GM18861 (cell line): ENCODE measurements around the gene SLC4A2.
A peak's percentile ranks its signal among the peaks of the same experiment; 100 is the strongest.
"Not testable (repeated sequence)": the region's sequence is repeated elsewhere in the genome, so short reads cannot be mapped to it uniquely, and the experiment has no call there.

Source experiments
- ATAC-seq: cut with Tn5 transposase; IDR thresholded peaks from one replicate; pipeline ENCODE4 v1.9.1; 2021; ENCODE audit not compliant: unreplicated experiment

Gene SLC4A2

GRCh38 chr7:151040616-151041375 is 18.6 kb upstream of the SLC4A2 start:
- ATAC-seq = no peak

- ATAC-seq = not testable (repeated sequence)
Measured at GRCh38 chr7:151043449-151043848, 15.9 kb upstream of the SLC4A2 start.

GRCh38 chr7:151043959-151044358 is 15.4 kb upstream of the SLC4A2 start:
- no peak for ATAC-seq

DNA sequence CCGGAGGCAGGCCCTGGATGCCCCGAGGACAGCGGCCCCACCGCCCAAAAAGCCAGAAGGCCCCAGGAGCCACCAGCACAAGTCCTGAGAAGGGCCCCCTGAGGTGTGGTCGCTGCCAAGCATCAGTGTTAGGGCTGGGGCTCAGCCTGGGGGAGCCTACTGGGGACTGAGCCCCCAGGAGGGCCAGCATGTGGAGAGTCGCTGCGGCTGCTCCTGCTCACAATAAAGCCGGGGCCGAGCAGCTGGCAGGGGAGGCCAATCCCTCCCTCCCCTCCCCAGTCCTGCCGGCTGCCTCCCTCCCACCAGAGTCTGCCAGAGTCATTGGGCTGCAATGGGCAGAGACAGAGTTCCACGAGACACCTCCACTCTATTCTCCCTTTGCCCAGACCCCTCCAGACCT is 14.1 kb upstream of the SLC4A2 start:
- ATAC-seq = no peak

DNA sequence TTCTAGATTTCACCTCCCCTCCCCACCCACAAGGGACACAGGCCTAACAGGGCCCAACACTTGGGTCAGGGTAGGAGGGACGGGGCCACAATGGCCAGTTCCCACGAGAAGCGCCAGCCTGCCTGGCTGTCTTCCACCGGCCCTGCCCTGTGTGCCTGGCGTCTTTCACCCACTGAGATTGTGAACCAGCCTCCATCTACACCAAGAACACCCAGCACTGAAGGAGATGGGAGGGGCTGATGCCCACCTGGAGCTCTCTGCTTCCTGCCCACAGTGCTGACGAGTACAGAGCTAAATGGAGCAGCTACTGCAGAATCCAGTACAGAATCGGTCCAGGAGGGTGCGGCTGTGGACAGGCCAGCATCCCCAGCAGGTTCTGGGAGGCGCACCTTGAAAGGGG is 13.4 kb upstream of the SLC4A2 start:
- ATAC-seq = no peak

- no peak for ATAC-seq
Measured at GRCh38 chr7:151046603-151047573, 12.5 kb upstream of the SLC4A2 start.

DNA sequence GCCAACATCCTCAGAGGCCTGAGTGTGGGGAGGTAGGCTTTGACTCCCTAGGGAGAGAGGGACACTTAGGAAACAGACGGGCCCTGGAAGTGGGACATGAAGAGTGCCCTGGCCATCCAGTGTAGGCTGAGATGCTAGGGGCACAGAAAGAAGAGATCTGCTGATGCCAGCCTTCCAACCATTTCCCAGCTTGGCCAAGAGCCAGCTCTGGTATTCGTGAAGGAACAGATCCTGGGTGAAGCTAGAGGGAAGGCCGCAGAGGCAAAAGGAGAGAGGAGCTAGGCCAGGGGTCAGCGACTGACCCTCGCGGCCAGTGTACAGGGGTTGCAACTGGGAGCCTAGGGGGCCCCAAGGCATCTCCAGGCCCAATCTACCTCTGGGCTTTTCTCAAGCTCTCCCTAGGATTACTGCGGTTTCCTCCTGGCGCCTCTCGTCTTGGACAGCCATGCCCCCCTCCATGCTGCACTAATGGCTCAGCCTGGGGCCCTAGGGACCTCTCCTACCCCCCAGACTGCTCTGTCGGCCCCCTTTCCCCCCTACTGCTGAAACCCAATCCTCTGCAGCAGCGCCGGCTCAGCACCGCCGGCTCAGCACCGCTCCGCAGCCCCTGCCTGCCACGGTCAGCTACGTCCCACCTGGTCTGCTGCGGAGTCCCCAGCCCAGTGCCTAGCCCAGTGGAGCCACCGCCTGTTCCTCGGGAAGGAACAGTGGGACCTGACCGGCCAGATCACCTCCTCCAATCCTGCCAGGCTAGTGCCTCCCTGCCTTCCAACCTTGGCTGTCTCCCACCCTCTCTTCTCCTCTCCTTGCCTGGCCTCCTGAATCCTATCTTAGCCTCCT is 11.2 kb upstream of the SLC4A2 start, which contains the start of gene ASIC3:
Gene ASIC3 (plus strand): TSS at position 556 of the 840 bp plus-strand sequence. CDS start 355 bp downstream, outside the sequence.
- no peak for ATAC-seq

- no peak for ATAC-seq
Measured at GRCh38 chr7:151048911-151049463, 10.4 kb upstream of the SLC4A2 start.

DNA sequence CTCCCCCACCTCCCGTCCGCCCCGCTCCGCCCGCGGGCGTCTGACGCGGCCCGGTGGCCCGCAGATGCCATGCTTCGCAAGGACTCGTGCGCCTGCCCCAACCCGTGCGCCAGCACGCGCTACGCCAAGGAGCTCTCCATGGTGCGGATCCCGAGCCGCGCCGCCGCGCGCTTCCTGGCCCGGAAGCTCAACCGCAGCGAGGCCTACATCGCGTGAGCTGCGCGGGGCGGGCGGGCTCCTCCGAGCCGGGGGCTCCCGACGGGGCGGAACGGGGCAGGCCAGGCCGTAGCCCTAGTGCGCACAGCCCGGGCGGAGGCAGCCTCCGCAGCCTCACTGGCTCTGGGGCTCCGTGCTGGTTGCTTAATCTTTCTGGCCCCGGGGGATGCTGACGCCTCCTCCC is 8.3 kb upstream of the SLC4A2 start:
- no peak for ATAC-seq

- ATAC-seq = no peak
Measured at GRCh38 chr7:151053096-151053495, 6.3 kb upstream of the SLC4A2 start.

DNA sequence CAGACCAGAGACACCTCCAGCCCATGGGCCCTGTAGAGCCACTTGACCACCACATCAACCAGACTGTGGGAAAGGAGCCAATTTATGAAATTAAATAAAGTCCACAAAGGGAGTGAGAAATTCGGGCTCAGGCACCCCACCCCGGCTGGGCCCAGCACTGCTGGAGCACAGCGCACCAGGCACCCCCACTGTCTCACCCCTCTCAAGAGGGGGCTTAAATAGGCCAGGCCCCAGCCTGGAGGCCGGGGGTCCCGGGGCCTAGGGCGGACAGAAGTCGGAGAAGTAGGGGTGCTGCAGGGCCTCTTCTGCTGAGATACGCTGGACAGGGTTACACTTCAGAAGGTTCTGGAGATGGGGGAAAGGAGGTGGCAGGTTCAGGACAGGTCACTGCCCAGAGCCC is 5.6 kb upstream of the SLC4A2 start:
- ATAC-seq = no peak

DNA sequence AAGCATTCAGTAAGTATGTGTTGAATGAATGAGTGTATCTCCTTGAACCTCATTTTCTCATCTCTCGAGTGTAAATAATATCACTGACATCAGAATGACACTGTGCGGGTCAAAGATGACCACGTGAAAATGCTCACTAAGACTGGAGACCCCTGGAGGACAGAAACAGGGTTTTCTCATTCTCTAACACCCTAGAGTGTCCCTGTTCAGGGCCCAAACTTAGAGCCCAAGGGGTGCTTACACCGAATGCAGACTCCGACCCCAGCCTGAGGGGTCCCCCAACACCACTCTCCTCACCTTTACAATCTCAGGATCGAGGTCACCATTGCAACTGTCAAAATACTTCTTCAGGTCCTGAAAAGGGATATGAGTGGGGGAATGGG is 3.1 kb upstream of the SLC4A2 start:
- ATAC-seq = no peak

DNA sequence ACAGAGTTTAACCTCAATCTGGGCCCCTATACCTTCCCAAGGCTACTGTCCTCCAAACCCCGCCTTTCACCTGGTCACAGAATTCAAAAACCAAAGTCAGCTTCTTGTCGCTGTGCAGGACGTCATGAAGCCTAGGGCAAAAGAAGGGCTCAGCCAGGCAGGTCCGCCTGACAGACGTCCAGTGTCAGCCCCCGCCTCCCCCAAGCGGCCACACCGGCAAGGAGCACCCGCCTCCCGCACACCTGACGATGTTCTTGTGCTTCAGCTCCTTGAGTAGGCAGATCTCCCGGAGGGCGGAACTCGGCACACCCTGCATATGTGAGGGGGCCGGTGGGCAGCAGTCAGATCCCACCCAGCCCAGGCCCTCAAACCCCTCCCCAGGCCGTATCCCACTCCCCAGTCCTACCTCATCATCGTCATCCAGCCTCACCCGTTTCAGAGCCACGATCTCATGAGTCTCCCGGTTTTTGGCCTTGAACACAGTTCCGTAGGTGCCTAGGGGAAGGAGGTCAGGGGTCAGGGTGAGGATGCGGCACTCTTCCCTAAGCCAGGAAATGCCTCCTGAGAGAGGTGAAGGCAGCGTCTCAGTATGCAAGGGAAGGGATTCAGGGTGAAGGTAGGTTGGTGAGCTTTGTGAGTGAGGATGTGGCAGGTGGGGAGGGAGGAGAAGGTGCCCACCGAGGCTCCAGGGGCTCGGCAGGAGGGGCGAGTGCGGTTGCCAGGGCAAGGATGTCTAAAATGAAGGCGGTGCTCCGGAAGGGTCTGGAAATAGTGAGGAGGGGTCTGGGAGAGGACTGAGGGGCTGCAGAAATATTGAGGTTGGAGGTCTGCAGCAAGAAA is 2.5 kb upstream of the SLC4A2 start:
- no peak for ATAC-seq

DNA sequence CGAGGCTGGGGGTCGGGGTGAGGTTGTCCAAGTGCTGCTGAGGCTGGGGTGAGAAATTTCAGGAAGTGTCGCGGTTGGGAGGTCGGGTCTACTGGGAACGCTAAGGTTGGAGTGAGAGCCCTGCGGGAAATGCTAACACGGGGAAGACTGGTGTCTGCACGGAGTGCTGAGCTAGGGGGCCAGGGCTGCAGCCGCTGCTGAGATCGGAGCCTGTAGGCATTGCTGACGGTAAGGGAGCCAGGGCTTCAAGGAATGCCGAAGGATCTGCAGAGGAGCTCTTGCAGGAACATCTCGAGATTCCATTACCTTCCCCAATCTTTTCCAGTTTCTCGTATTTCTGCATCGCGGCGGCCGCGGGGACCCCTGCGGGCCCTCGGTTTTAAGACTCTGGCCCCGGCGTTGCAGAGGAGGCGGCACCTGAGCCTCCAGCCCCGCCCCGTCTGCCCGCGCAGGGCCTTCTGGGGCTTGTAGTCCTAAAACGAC is 1.8 kb upstream of the SLC4A2 start, which contains the start of gene CDK5:
Gene CDK5 (minus strand): TSS at position 392 of the 483 bp plus-strand sequence. CDS start 49 bp downstream, at position 343.
- peak; percentile 2 for ATAC-seq

DNA sequence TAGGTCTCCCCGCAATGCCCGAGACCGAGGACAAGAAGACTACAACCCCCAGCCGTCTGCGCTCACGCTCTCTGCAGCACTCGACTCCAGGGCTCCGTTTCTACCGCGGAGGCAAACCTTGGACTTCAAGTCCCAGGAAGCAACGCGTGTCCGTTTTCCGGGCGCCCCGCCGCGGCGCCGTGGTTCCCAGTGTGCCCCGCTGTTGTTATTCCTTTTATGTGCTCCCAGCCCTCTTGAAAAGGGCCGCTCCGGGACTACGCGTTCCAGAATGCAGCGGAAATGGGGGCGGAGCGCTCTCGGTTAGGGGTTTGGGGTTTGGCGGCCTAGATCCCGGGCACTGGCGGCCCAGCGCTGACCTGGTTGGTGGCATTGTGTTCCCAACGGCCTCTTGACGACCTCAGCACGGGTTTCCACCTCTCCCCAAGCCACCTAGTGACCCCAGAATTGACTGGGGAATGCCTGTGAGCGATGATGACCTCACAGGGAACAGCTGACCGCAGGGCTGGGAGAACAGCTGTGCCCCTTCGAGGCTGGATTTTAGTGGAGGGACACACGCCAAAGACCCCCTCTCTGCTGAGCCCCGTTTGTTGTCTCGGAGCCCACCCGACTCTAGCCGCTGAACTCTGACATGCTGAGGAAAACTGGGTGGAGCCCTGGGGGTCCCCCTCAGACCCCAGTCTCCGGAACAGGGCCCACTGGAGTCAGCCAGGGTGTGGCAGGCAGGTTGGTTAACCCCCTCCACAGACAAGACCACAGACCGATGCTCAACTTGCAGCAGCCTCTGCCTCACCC is 1.2 kb upstream of the SLC4A2 start:
- peak; percentile 87 for ATAC-seq

DNA sequence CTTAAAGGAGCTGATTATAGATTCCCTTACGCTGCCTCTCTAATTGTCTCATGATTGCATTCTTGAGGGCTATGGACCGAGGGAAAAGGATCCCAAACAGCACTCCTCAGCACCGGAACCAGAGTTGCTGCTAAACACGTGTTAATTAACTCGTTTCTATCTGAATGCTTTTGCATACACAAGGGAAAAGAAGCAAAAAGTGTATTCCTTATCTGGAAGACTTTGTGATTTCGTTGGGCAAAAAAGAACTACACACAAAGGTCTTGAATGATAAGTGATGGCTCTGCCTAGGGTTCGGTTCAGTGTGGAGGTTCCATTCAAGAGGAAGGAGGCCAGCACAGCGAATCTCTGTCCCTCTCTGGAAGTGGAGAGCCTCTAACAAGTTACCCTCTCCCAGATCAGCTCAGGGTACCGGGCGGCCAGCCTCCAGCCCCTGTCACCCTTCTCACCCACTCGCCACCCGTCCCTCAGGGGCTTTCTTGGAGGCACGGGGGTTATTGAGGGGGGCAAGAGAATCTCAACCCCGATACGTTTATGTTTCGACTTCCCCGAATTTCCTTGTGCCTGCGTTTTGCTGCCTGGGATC is 515 bp upstream of the SLC4A2 start:
- no peak for ATAC-seq

- no peak for ATAC-seq
Measured at GRCh38 chr7:151060113-151060415, 675 bp downstream of the SLC4A2 start.

- ATAC-seq = no peak
Measured at GRCh38 chr7:151060416-151061212, 1.2 kb downstream of the SLC4A2 start.
